SK-N-SH (cell line): ENCODE results near the gene ARHGEF1. TPM values are rescaled to one million over a fixed set of nuclear protein-coding genes. Genes with fewer than 3 reads are reported as not detected.

Source experiments
- CTCF ChIA-PET: fragments of 300-600, 350-600 bp; formaldehyde crosslinking; extraction: SDS; loops from one replicate; lab custom pipeline; 2021; lab: Yijun Ruan, JAX
- POLR2A ChIA-PET: fragments of 350-600 bp; sonication (Branson Sonifier 250); formaldehyde crosslinking; extraction: SDS; loops from one replicate; lab custom pipeline; 2020; ENCODE audit warnings: antibody characterized with exemption, inconsistent platforms; lab: Yijun Ruan, JAX
- DNase-seq: peaks from one replicate; pipeline ENCODE4 v3.0.0; 2012
- H2AFZ ChIP-seq: fragments of 200-600 bp; sonication (generic); 2 replicates; pipeline ENCODE4 v1.8.1; 2016; ENCODE audit warnings: antibody characterized with exemption, mild to moderate bottlenecking, low read depth
- H3F3A ChIP-seq: fragments of 200-600 bp; sonication (generic); replicated peaks from 2 replicates; pipeline ENCODE3; 2016; ENCODE audit warnings: antibody characterized with exemption, mild to moderate bottlenecking; ENCODE audit not compliant: insufficient read depth
- H3K27ac ChIP-seq, 2 experiments: fragments of 200-500 bp in 1 of 2; fragments of 200-600 bp in 1 of 2; sonication (Bioruptor generic) in 1 of 2; sonication (generic), shearing (Covaris generic) in 1 of 2; 2 replicates each; pipeline versions ENCODE4 v1.5.1 to v1.6.1; 2014 to 2016; ENCODE audit warnings: low read depth in 2 of 2, inconsistent platforms in 1 of 2, low read length in 1 of 2, mild to moderate bottlenecking in 1 of 2, mixed read lengths in 1 of 2
- H3K27me3 ChIP-seq: fragments of 200-600 bp; sonication (generic), shearing (Covaris generic); 2 replicates; pipeline ENCODE4 v1.6.1; 2016; ENCODE audit warnings: mixed run types; ENCODE audit not compliant: insufficient read depth
- H3K36me3 ChIP-seq, 2 experiments: fragments of 200-500 bp in 1 of 2; fragments of 200-600 bp in 1 of 2; sonication (Bioruptor generic) in 1 of 2; sonication (generic) in 1 of 2; replicated peaks in 1 of 2; 2 replicates each; pipeline versions ENCODE3 to v1.5.1; 2014 to 2016; ENCODE audit warnings: low read length in 1 of 2, mild to moderate bottlenecking in 1 of 2; ENCODE audit not compliant: insufficient read depth in 2 of 2, control insufficient read depth in 1 of 2
- H3K4me1 ChIP-seq, 2 experiments: fragments of 200-500 bp in 1 of 2; fragments of 200-600 bp in 1 of 2; sonication (Bioruptor generic) in 1 of 2; sonication (generic), shearing (Covaris generic) in 1 of 2; 2 replicates each; pipeline versions ENCODE4 v1.5.1 to v1.6.1; 2014 to 2016; ENCODE audit warnings: low read depth in 1 of 2, low read length in 1 of 2, mixed run types in 1 of 2; ENCODE audit not compliant: insufficient read depth in 2 of 2, control insufficient read depth in 1 of 2
- H3K4me2 ChIP-seq: fragments of 200-600 bp; sonication (generic), shearing (Covaris generic); 2 replicates; pipeline ENCODE4 v1.6.1; 2017; ENCODE audit warnings: mixed run types
- H3K4me3 ChIP-seq, 2 experiments: fragments of 200-500 bp in 1 of 2; fragments of 200-600 bp in 1 of 2; sonication (Bioruptor generic) in 1 of 2; sonication (generic), shearing (Covaris generic) in 1 of 2; 2 replicates each; pipeline versions ENCODE4 v1.5.1 to v1.8.1; 2014 to 2016; ENCODE audit warnings: low read depth in 2 of 2, inconsistent platforms in 1 of 2, low read length in 1 of 2, mild to moderate bottlenecking in 1 of 2, mixed read lengths in 1 of 2, moderate library complexity in 1 of 2
- H3K79me2 ChIP-seq: fragments of 200-600 bp; sonication (generic); 2 replicates; pipeline ENCODE4 v1.8.1; 2017; ENCODE audit warnings: mild to moderate bottlenecking; ENCODE audit not compliant: insufficient read depth
- H3K9ac ChIP-seq: fragments of 200-600 bp; sonication (generic); 2 replicates; pipeline ENCODE4 v1.6.1; 2017; ENCODE audit warnings: mixed run types
- H3K9me2 ChIP-seq: fragments of 200-600 bp; sonication (generic); 2 replicates; pipeline ENCODE4 v1.6.1; 2017; ENCODE audit warnings: mixed run types
- H3K9me3 ChIP-seq: fragments of 200-600 bp; sonication (generic); 2 replicates; pipeline ENCODE4 v1.6.1; 2017; ENCODE audit warnings: mixed run types, mild to moderate bottlenecking, moderate library complexity
- H4K20me1 ChIP-seq: fragments of 200-600 bp; sonication (generic); 2 replicates; pipeline ENCODE4 v1.6.1; 2017; ENCODE audit warnings: mild to moderate bottlenecking, mixed run types; ENCODE audit not compliant: insufficient read depth
- CHD2 ChIP-seq: fragments of 150-350 bp; IDR thresholded peaks from 2 replicates; pipeline ENCODE4 v1.6.1; 2018; ENCODE audit warnings: low read length; ENCODE audit not compliant: partially characterized antibody
- CTCF ChIP-seq: fragments of 200-600 bp; sonication (generic); IDR thresholded peaks from 2 replicates; pipeline ENCODE4 v1.6.1; 2017; ENCODE audit warnings: antibody characterized with exemption, mild to moderate bottlenecking, moderate library complexity
- FOXM1 ChIP-seq: IDR thresholded peaks from 2 replicates; pipeline ENCODE4 v1.4.0; 2012; ENCODE audit warnings: low read depth, mild to moderate bottlenecking
- GATA2 ChIP-seq: sonication (generic); formaldehyde crosslinking; IDR thresholded peaks from 2 replicates; pipeline ENCODE4 v1.5.0; 2020; ENCODE audit warnings: mild to moderate bottlenecking, missing genetic modification reagents
- JUND ChIP-seq: IDR thresholded peaks from 2 replicates; pipeline ENCODE4 v1.4.0; 2012
- MXI1 ChIP-seq: IDR thresholded peaks from 2 replicates; pipeline ENCODE4 v1.6.1; 2012; ENCODE audit warnings: mild to moderate bottlenecking, low read depth, low read length, improper control_type of control experiment
- NFIC ChIP-seq: IDR thresholded peaks from 2 replicates; pipeline ENCODE4 v1.4.0; 2012; ENCODE audit warnings: borderline replicate concordance
- POLR2AphosphoS5 ChIP-seq: IDR thresholded peaks from 2 replicates; pipeline ENCODE4 v1.6.1; 2012; ENCODE audit warnings: low read depth, low read length
- RCOR1 ChIP-seq: fragments of 150-350 bp; IDR thresholded peaks from 2 replicates; pipeline ENCODE4 v1.6.1; 2017; ENCODE audit warnings: antibody characterized with exemption, low read length
- TCF12 ChIP-seq: IDR thresholded peaks from 2 replicates; pipeline ENCODE4 v1.4.0; 2012
- WGBS: methylation state at CpG from one replicate; pipeline ENCODE4 v1.1.6; 2017; ENCODE audit warnings: low lambda C conversion rate; 5-methylcytosine and 5-hydroxymethylcytosine counted together
- polyA plus RNA-seq, 3 experiments: library from polyadenylated mRNA; depleted of rRNA; stranded (reverse); fragments of >200 nt; gene quantifications; 2 replicates each; pipeline ENCODE4 v1.2.3, GENCODE V29; 2012
- TF ChIP-seq, protein P1 (sequence below): IDR thresholded peaks from 2 replicates; pipeline ENCODE4 v1.6.1; 2012; ENCODE audit warnings: mild to moderate bottlenecking, low read depth, low read length, moderate library complexity
- TF ChIP-seq, protein P2 (sequence below): IDR thresholded peaks from 2 replicates; pipeline ENCODE4 v1.4.0; 2012; ENCODE audit warnings: low read depth

ARHGEF1 gene
- polyA plus RNA-seq, 1 of the 3 experiments (the other 2 are of a cell fraction) = 102 TPM

- no peak for TF ChIP-seq TCF12
- TF ChIP-seq NFIC = no peak
- TF ChIP-seq FOXM1 = no peak
- TF ChIP-seq RCOR1 = no peak
- no peak for TF ChIP-seq MXI1
- TF ChIP-seq, all 33 proteins: peak for 0
Observed at GRCh38 chr19:41925208-41926003, 42.4 kb downstream of the ARHGEF1 start (continued).

- no peaks in the 10 kb centered on the region for H3K9me3 ChIP-seq
- no peaks in the 10 kb centered on the region for H3K36me3 ChIP-seq
- peaks cover 17% of the 10 kb centered on the region for H3K27me3 ChIP-seq
- CTCF ChIA-PET = interaction anchor here (2.1 kb wide), 1 partner anchor 9 kb away, joined by 9 read pairs; no protein-coding TSS in a partner anchor
- H3K9me2 ChIP-seq = no peaks in the 10 kb centered on the region
- DNase-seq = peak; percentile 71
- H3F3A ChIP-seq = no peaks in the 10 kb centered on the region
- H3K4me1 ChIP-seq = peaks cover 0 to 3% of the 10 kb centered on the region in 2 experiments; a peak in 1 of 4 replicates
- WGBS = 39% methylated on average over 16 of the region's 27 CpGs
- H3K9ac ChIP-seq = no peak overlapping the region
- POLR2A ChIA-PET = no interaction called here
- H3K4me2 ChIP-seq = no peak overlapping the region
- no peak overlapping the region for H2AFZ ChIP-seq
- H3K4me3 ChIP-seq = no peak overlapping the region
- no peaks in the 10 kb centered on the region for H4K20me1 ChIP-seq
- H3K27ac ChIP-seq = no peak overlapping the region
- no peak for TF ChIP-seq TCF12
- TF ChIP-seq GATA2 (CRISPR knock-in tag) = no peak
- TF ChIP-seq, protein P1, sequence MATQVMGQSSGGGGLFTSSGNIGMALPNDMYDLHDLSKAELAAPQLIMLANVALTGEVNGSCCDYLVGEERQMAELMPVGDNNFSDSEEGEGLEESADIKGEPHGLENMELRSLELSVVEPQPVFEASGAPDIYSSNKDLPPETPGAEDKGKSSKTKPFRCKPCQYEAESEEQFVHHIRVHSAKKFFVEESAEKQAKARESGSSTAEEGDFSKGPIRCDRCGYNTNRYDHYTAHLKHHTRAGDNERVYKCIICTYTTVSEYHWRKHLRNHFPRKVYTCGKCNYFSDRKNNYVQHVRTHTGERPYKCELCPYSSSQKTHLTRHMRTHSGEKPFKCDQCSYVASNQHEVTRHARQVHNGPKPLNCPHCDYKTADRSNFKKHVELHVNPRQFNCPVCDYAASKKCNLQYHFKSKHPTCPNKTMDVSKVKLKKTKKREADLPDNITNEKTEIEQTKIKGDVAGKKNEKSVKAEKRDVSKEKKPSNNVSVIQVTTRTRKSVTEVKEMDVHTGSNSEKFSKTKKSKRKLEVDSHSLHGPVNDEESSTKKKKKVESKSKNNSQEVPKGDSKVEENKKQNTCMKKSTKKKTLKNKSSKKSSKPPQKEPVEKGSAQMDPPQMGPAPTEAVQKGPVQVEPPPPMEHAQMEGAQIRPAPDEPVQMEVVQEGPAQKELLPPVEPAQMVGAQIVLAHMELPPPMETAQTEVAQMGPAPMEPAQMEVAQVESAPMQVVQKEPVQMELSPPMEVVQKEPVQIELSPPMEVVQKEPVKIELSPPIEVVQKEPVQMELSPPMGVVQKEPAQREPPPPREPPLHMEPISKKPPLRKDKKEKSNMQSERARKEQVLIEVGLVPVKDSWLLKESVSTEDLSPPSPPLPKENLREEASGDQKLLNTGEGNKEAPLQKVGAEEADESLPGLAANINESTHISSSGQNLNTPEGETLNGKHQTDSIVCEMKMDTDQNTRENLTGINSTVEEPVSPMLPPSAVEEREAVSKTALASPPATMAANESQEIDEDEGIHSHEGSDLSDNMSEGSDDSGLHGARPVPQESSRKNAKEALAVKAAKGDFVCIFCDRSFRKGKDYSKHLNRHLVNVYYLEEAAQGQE = no peak
- TF ChIP-seq, protein P2, sequence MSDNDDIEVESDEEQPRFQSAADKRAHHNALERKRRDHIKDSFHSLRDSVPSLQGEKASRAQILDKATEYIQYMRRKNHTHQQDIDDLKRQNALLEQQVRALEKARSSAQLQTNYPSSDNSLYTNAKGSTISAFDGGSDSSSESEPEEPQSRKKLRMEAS = no peak
- TF ChIP-seq CTCF = no peak
- TF ChIP-seq JUND = no peak
- TF ChIP-seq CHD2 = no peak
- no peak for TF ChIP-seq POLR2AphosphoS5
- no peaks in the 10 kb centered on the region for H3K79me2 ChIP-seq
Observed at GRCh38 chr19:41926028-41926762, 43.2 kb downstream of the ARHGEF1 start.
